ENCODE measurements around the gene CDC42BPG. TPM values are rescaled to one million over a fixed set of nuclear protein-coding genes. Genes with fewer than 3 reads are reported as not detected.
A peak's percentile ranks its signal among the peaks of the same experiment; 100 is the strongest.

Gene CDC42BPG
- total RNA-seq, 1 experiment from 2014 or later: 30.1 TPM

DNA sequence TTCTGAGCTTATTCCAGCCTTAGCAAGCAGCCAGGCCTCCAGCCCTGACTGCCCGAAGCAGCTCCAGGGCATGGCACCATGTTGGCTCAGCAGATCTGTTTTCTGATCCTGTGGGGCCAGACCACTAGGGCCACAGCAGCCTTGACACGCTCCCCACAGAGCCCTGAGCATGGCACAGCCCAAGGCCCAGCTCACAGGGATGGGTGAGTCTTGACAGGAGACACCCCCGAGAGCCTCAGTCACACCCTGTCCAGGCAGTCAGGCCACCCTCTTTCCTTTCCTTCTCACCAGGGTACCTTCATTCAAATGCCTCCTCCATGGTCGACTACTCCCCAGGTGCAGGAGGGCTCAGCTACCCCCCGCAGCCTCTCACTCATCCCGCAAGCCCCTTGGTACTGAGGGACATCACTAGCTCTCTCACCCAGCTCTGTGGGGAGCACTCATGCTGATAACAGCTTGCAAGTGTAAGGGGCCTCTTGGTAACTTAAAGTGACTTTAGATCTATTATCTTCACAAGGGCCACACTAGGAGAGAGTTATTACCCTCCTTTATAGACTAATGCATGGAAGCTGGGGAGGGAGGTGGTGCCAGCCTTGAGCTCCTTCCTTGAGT, 3.9 kb upstream of the CDC42BPG start:
- Histone ChIP-seq H3K9me3 (ENCODE audit: control insufficient read depth in 1 of 2, insufficient read depth in 1 of 2, low read depth in 1 of 2, low read length in 2 of 2) (no peaks in the 10 kb centered on the region), H3K4me2 (ENCODE audit: low read length) (peak overlapping the region; percentile 25), H2AFZ (ENCODE audit: low read depth, low read length, poor library complexity, severe bottlenecking) (no peak overlapping the region), H3K9ac (ENCODE audit: low read length) (0 out of 2 replicates have a peak overlapping the region, but pooled peaks have one; percentile 16), H4K20me1 (ENCODE audit: insufficient read depth) (no peaks in the 10 kb centered on the region), H3K36me3 (ENCODE audit: control insufficient read depth in 1 of 2, insufficient read depth in 2 of 2, low read length in 2 of 2) (peaks cover 0 to 9% of the 10 kb centered on the region in 2 experiments; a peak in 1 of 4 replicates), H3K9me2 (ENCODE audit: insufficient read depth) (no peaks in the 10 kb centered on the region), H3K4me1 (ENCODE audit: control insufficient read depth in 1 of 2, insufficient read depth in 2 of 2, low read length in 2 of 2) (peaks cover 69 to 92% of the 10 kb centered on the region in 2 experiments), H3K27me3 (ENCODE audit: insufficient read depth, low read length) (no peaks in the 10 kb centered on the region), H3K27ac (ENCODE audit: low read depth, low read length) (peak overlapping the region; percentile 61), H3K79me2 (ENCODE audit: insufficient read depth, low read length) (peaks cover 12% of the 10 kb centered on the region), H3K4me3 (replicated peaks in 1 of 2; ENCODE audit: low read depth in 1 of 2, low read length in 2 of 2) (no peak overlapping the region)
- no peak for TF ChIP-seq RAD21 (IDR thresholded peaks at IDR 0.05; ENCODE audit: low read depth)
- CTCF ChIA-PET: interaction anchor here (0.7 to 7.3 kb wide), 22 partner anchors 8 to 334 kb away, joined by 3 to 112 read pairs (median 4); partner anchors contain the start of genes ARL2, BATF2, CAPN1 and FAU
- no TSS peak for BruUV-seq (replicated peaks)
- POLR2A ChIA-PET: interaction anchor here (0.7 to 6.0 kb wide), 8 partner anchors 9 to 287 kb away, joined by 3 to 36 read pairs (median 4); partner anchors contain the start of genes EHD1 and SF1
- DNase-seq (ENCODE audit: low read depth, low spot score) (no peak), ATAC-seq (no peak)
- RAD21 ChIA-PET (ENCODE audit: low non-redundant PET in 1 of 2, low total read pairs in 2 of 2, uncharacterized antibody in 2 of 2, unreplicated experiment in 2 of 2): interaction anchor here (0.6 to 1.4 kb wide), 5 partner anchors 9 to 148 kb away, joined by 3 to 5 read pairs (median 3); partner anchors contain the start of gene BATF2 (in 1 of the 2)
- intact Hi-C loops (cut with micrococcal nuclease): loop anchor here (5.0 to 10.0 kb wide), 4 partner anchors 149 to 406 kb away; partner anchors contain the start of genes BATF2, CAPN1 and SNX15

DNA sequence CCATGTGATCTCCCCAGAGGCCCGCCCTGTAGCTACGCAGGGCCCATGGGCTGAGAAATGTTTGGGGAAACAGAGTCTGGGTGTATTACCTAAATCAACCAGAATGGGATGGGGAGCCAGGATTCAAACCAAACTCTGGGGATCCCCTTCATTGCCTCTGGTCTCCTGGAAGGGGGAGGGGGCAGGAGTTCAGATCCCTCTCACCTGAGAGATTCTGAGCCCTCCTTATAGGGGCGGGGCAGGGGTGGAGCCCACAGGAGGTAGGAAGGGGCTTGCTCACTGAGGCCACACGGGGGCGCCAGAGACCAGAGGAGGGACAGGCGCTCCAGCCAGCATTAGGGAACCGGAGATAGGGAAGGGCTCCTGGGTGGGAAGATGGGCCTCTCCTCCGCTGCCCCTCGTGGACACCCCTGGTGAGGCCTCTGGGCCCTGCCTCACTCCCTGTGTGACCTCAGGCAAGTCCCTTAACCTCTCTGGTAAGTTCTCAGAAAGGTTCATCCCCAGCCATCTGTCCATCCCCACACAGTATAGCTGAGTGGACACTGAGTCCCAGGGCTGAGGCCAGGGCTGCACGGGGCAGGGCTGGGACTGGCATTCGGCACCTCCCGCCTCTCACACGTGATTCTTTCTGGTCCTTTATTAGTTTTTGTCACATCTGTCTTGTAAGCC, 2.7 kb upstream of the CDC42BPG start:
- DNase-seq (ENCODE audit: low read depth, low spot score) (peak; percentile 87), ATAC-seq (peak; percentile 65)
- RAD21 ChIA-PET (ENCODE audit: low non-redundant PET in 1 of 2, low total read pairs in 2 of 2, uncharacterized antibody in 2 of 2, unreplicated experiment in 2 of 2): interaction anchor here (0.5 to 1.5 kb wide), 7 partner anchors 14 to 181 kb away, joined by 3 to 5 read pairs (median 4); partner anchors contain the start of gene BATF2 (in 2 of the 2)
- POLR2A ChIA-PET: interaction anchor here (0.7 to 6.0 kb wide), 8 partner anchors 8 to 415 kb away, joined by 3 to 36 read pairs (median 3); partner anchors contain the start of genes BATF2, EHD1, POLA2 and SF1
- H4K20me1 ChIP-seq (ENCODE audit: insufficient read depth): no peaks in the 10 kb centered on the region
- H3K79me2 ChIP-seq (ENCODE audit: insufficient read depth, low read length): peaks cover 15% of the 10 kb centered on the region
- H3K9ac ChIP-seq (ENCODE audit: low read length): no peak overlapping the region; the same call in 1 of the 2 replicates
- BruUV-seq (replicated peaks): no TSS peak
- H3K9me2 ChIP-seq (ENCODE audit: insufficient read depth): no peaks in the 10 kb centered on the region
- CTCF ChIA-PET: interaction anchor here (0.8 to 7.3 kb wide), 15 partner anchors 9 to 546 kb away, joined by 3 to 112 read pairs (median 4); partner anchors contain the start of genes ARL2, BATF2, CAPN1 and EHD1
- intact Hi-C loops (cut with micrococcal nuclease): loop anchor here (1.0 to 10.0 kb wide), 8 partner anchors 31 to 408 kb away; partner anchors contain the start of genes ARL2, BATF2, CAPN1 and EHD1
- H3K9me3 ChIP-seq (ENCODE audit: control insufficient read depth in 1 of 2, insufficient read depth in 1 of 2, low read depth in 1 of 2, low read length in 2 of 2): no peaks in the 10 kb centered on the region
- H3K27ac ChIP-seq (ENCODE audit: low read depth, low read length): peak overlapping the region; percentile 88
- peak overlapping the region; percentile 22 for H2AFZ ChIP-seq (ENCODE audit: low read depth, low read length, poor library complexity, severe bottlenecking)
- 0 out of 4 replicates have a peak overlapping the region, but pooled peaks of 1 of the 2 experiments have one; percentile 19 for H3K4me3 ChIP-seq (replicated peaks in 1 of 2; ENCODE audit: low read depth in 1 of 2, low read length in 2 of 2)
- peaks cover 72 to 92% of the 10 kb centered on the region in 2 experiments for H3K4me1 ChIP-seq (ENCODE audit: control insufficient read depth in 1 of 2, insufficient read depth in 2 of 2, low read length in 2 of 2)
- H3K27me3 ChIP-seq (ENCODE audit: insufficient read depth, low read length): no peaks in the 10 kb centered on the region
- H3K4me2 ChIP-seq (ENCODE audit: low read length): peak overlapping the region; percentile 52
- H3K36me3 ChIP-seq (ENCODE audit: control insufficient read depth in 1 of 2, insufficient read depth in 2 of 2, low read length in 2 of 2): no peaks in the 10 kb centered on the region
- TF ChIP-seq EGR1 (IDR thresholded peaks at IDR 0.05; ENCODE audit: low read depth): no peak
- no peak for TF ChIP-seq EZH2phosphoT487 (IDR thresholded peaks at IDR 0.05; ENCODE audit: borderline replicate concordance)
- no peak for TF ChIP-seq SRF (IDR thresholded peaks at IDR 0.05; ENCODE audit: low read depth)
- TF ChIP-seq, protein P1, sequence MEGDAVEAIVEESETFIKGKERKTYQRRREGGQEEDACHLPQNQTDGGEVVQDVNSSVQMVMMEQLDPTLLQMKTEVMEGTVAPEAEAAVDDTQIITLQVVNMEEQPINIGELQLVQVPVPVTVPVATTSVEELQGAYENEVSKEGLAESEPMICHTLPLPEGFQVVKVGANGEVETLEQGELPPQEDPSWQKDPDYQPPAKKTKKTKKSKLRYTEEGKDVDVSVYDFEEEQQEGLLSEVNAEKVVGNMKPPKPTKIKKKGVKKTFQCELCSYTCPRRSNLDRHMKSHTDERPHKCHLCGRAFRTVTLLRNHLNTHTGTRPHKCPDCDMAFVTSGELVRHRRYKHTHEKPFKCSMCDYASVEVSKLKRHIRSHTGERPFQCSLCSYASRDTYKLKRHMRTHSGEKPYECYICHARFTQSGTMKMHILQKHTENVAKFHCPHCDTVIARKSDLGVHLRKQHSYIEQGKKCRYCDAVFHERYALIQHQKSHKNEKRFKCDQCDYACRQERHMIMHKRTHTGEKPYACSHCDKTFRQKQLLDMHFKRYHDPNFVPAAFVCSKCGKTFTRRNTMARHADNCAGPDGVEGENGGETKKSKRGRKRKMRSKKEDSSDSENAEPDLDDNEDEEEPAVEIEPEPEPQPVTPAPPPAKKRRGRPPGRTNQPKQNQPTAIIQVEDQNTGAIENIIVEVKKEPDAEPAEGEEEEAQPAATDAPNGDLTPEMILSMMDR (IDR thresholded peaks at IDR 0.05 in 2 of 3, conservative IDR thresholded peaks at IDR 0.05 in 1 of 3; ENCODE audit: borderline replicate concordance in 1 of 3, insufficient read depth in 1 of 3, low read depth in 2 of 3, low read length in 2 of 3): peak in 2 of 3 experiments; percentile 94 to 95; a peak in 4 of 6 replicates
- no peak for TF ChIP-seq POLR2A (IDR thresholded peaks at IDR 0.05; ENCODE audit: borderline replicate concordance, extremely low read depth, insufficient read depth, insufficient read length)
- TF ChIP-seq, protein P2, sequence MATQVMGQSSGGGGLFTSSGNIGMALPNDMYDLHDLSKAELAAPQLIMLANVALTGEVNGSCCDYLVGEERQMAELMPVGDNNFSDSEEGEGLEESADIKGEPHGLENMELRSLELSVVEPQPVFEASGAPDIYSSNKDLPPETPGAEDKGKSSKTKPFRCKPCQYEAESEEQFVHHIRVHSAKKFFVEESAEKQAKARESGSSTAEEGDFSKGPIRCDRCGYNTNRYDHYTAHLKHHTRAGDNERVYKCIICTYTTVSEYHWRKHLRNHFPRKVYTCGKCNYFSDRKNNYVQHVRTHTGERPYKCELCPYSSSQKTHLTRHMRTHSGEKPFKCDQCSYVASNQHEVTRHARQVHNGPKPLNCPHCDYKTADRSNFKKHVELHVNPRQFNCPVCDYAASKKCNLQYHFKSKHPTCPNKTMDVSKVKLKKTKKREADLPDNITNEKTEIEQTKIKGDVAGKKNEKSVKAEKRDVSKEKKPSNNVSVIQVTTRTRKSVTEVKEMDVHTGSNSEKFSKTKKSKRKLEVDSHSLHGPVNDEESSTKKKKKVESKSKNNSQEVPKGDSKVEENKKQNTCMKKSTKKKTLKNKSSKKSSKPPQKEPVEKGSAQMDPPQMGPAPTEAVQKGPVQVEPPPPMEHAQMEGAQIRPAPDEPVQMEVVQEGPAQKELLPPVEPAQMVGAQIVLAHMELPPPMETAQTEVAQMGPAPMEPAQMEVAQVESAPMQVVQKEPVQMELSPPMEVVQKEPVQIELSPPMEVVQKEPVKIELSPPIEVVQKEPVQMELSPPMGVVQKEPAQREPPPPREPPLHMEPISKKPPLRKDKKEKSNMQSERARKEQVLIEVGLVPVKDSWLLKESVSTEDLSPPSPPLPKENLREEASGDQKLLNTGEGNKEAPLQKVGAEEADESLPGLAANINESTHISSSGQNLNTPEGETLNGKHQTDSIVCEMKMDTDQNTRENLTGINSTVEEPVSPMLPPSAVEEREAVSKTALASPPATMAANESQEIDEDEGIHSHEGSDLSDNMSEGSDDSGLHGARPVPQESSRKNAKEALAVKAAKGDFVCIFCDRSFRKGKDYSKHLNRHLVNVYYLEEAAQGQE (IDR thresholded peaks at IDR 0.05; ENCODE audit: low read depth): no peak
- TF ChIP-seq EZH2 (IDR thresholded peaks at IDR 0.05): no peak
- TF ChIP-seq CBX3 (IDR thresholded peaks at IDR 0.05; ENCODE audit: low read depth): no peak
- no peak for TF ChIP-seq CEBPB (IDR thresholded peaks at IDR 0.05; ENCODE audit: low read depth)
- no peak for TF ChIP-seq SP1 (IDR thresholded peaks at IDR 0.05; ENCODE audit: low read depth)
- no peak for TF ChIP-seq ZFX (IDR thresholded peaks at IDR 0.05)
